ENCODE results near the gene CATSPERD. TPM values are rescaled to one million over a fixed set of nuclear protein-coding genes. Genes with fewer than 3 reads are reported as not detected.

The CATSPERD gene
- total and polyA plus RNA-seq, 9 of the 15 experiments (the other 6 are each of a cell fraction or from before 2014, with no cell fraction given): not detected

DNA sequence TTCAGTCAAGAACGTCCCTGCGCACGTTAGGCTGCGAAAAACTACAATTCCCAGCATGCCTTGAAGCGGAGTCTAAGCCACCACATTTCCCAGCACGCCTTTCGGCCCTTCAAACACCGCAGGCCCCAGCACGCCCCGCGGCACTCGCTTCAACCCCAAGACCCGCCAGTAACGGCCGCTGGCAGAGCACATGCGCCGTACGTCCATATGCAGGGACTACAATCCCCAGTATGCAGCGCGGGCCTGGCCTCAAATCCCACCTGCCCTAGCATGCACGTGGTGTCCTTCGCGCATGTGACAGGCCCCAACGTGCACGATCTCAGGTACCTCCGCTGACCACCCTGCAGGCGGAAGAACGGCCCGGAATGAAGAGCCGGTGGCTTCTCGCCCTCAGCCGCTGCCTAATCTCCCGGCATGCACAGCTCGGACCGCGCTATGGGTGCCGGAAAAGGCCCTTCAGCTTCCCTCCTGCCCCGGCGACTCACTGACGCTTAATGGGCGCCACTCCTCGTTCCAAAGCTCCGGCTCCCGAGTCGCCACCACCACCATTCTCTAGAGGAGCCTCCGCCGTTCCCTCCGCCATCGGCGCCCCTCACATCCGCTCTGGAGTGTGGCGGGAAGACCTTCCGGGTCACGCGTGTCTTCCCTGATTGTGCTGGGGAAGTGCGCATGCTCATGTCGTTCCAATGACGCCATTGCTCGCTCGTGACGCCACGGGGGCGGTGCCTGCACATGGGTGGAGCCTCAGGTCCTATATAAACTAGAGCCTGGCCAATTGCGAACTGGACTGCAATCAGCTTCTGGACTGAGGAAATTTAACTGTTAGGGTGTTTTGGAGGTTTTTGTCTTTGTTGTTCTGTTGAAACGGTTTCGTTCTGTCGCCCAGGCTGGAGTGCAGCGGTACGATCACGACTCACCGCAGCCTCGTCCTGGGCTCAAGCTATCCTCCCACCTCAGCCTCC lies 70.4 kb downstream of the CATSPERD start, which contains the start of gene DUS3L (continued):
- TF ChIP-seq, protein P1, sequence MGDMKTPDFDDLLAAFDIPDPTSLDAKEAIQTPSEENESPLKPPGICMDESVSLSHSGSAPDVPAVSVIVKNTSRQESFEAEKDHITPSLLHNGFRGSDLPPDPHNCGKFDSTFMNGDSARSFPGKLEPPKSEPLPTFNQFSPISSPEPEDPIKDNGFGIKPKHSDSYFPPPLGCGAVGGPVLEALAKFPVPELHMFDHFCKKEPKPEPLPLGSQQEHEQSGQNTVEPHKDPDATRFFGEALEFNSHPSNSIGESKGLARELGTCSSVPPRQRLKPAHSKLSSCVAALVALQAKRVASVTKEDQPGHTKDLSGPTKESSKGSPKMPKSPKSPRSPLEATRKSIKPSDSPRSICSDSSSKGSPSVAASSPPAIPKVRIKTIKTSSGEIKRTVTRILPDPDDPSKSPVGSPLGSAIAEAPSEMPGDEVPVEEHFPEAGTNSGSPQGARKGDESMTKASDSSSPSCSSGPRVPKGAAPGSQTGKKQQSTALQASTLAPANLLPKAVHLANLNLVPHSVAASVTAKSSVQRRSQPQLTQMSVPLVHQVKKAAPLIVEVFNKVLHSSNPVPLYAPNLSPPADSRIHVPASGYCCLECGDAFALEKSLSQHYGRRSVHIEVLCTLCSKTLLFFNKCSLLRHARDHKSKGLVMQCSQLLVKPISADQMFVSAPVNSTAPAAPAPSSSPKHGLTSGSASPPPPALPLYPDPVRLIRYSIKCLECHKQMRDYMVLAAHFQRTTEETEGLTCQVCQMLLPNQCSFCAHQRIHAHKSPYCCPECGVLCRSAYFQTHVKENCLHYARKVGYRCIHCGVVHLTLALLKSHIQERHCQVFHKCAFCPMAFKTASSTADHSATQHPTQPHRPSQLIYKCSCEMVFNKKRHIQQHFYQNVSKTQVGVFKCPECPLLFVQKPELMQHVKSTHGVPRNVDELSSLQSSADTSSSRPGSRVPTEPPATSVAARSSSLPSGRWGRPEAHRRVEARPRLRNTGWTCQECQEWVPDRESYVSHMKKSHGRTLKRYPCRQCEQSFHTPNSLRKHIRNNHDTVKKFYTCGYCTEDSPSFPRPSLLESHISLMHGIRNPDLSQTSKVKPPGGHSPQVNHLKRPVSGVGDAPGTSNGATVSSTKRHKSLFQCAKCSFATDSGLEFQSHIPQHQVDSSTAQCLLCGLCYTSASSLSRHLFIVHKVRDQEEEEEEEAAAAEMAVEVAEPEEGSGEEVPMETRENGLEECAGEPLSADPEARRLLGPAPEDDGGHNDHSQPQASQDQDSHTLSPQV (IDR thresholded peaks at IDR 0.05): peak; percentile 86
- TF ChIP-seq ZNF165 (CRISPR knock-in tag; IDR thresholded peaks at IDR 0.05; ENCODE audit: borderline replicate concordance): 0 out of 2 replicates have a peak, but pooled peaks have one; percentile 46
- peak; percentile 47 for TF ChIP-seq EGR1 (conservative IDR thresholded peaks at IDR 0.05)
- peak; percentile 89 to 90; a peak in 3 of 4 replicates for TF ChIP-seq SIN3A (IDR thresholded peaks at IDR 0.05; ENCODE audit: borderline replicate concordance in 2 of 2, control insufficient read depth in 1 of 2, low read depth in 2 of 2, low read length in 2 of 2)
- TF ChIP-seq, protein P2, sequence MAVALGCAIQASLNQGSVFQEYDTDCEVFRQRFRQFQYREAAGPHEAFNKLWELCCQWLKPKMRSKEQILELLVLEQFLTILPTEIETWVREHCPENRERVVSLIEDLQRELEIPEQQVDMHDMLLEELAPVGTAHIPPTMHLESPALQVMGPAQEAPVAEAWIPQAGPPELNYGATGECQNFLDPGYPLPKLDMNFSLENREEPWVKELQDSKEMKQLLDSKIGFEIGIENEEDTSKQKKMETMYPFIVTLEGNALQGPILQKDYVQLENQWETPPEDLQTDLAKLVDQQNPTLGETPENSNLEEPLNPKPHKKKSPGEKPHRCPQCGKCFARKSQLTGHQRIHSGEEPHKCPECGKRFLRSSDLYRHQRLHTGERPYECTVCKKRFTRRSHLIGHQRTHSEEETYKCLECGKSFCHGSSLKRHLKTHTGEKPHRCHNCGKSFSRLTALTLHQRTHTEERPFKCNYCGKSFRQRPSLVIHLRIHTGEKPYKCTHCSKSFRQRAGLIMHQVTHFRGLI (CRISPR knock-in tag; IDR thresholded peaks at IDR 0.05): no peak
- peak; percentile 87 for TF ChIP-seq TAF9B (IDR thresholded peaks at IDR 0.05; ENCODE audit: partially characterized antibody)
- no peak for TF ChIP-seq MCM5 (IDR thresholded peaks at IDR 0.05; ENCODE audit: low read depth)
- TF ChIP-seq, protein P3, sequence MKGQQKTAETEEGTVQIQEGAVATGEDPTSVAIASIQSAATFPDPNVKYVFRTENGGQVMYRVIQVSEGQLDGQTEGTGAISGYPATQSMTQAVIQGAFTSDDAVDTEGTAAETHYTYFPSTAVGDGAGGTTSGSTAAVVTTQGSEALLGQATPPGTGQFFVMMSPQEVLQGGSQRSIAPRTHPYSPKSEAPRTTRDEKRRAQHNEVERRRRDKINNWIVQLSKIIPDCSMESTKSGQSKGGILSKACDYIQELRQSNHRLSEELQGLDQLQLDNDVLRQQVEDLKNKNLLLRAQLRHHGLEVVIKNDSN (CRISPR knock-in tag; IDR thresholded peaks at IDR 0.05): peak; percentile 98
- peak; percentile 62; the same call in 1 of the 2 replicates for TF ChIP-seq TRIM28 (IDR thresholded peaks at IDR 0.05)
- TF ChIP-seq BCOR (IDR thresholded peaks at IDR 0.05): 0 out of 2 replicates have a peak, but pooled peaks have one; percentile 13
- TF ChIP-seq, protein P4, sequence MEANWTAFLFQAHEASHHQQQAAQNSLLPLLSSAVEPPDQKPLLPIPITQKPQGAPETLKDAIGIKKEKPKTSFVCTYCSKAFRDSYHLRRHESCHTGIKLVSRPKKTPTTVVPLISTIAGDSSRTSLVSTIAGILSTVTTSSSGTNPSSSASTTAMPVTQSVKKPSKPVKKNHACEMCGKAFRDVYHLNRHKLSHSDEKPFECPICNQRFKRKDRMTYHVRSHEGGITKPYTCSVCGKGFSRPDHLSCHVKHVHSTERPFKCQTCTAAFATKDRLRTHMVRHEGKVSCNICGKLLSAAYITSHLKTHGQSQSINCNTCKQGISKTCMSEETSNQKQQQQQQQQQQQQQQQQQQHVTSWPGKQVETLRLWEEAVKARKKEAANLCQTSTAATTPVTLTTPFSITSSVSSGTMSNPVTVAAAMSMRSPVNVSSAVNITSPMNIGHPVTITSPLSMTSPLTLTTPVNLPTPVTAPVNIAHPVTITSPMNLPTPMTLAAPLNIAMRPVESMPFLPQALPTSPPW (CRISPR knock-in tag; IDR thresholded peaks at IDR 0.05): no peak; the same call in none of the 2 replicates
- TF ChIP-seq GTF2F1 (IDR thresholded peaks at IDR 0.05; ENCODE audit: low read depth, low read length): peak; percentile 91; the same call in 1 of the 2 replicates
- no peak for TF ChIP-seq PRMT5 (CRISPR knock-in tag; IDR thresholded peaks at IDR 0.05)
- TF ChIP-seq, protein P5, sequence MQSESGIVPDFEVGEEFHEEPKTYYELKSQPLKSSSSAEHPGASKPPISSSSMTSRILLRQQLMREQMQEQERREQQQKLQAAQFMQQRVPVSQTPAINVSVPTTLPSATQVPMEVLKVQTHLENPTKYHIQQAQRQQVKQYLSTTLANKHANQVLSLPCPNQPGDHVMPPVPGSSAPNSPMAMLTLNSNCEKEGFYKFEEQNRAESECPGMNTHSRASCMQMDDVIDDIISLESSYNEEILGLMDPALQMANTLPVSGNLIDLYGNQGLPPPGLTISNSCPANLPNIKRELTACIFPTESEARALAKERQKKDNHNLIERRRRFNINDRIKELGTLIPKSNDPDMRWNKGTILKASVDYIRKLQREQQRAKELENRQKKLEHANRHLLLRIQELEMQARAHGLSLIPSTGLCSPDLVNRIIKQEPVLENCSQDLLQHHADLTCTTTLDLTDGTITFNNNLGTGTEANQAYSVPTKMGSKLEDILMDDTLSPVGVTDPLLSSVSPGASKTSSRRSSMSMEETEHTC (IDR thresholded peaks at IDR 0.05): peak; percentile 75
- no peak for TF ChIP-seq PHB (CRISPR knock-in tag; IDR thresholded peaks at IDR 0.05)
- peak; percentile 91 for TF ChIP-seq FOXK1 (CRISPR knock-in tag; IDR thresholded peaks at IDR 0.05; ENCODE audit: borderline replicate concordance)

Measured in K562 (cell line).